ENCODE data around the gene RFX7.

- TF ChIP-seq CTCF (IDR thresholded peaks at IDR 0.05; ENCODE audit: control extremely low read depth in 1 of 3, insufficient read depth in 1 of 3, low read depth in 1 of 3, low read length in 3 of 3) (no peak), EZH2 (IDR thresholded peaks at IDR 0.05; ENCODE audit: low read depth, low read length, severe bottlenecking) (no peak), CBX5 (IDR thresholded peaks at IDR 0.05; ENCODE audit: low read depth, low read length) (no peak), POLR2A (IDR thresholded peaks at IDR 0.05; ENCODE audit: control extremely low read depth in 1 of 2, low read depth in 2 of 2, low read length in 2 of 2) (no peak), EP300 (IDR thresholded peaks at IDR 0.05; ENCODE audit: borderline replicate concordance in 1 of 2, low read depth in 2 of 2, low read length in 2 of 2) (no peak), SRF (IDR thresholded peaks at IDR 0.05; ENCODE audit: low read depth, low read length) (no peak), GABPA (IDR thresholded peaks at IDR 0.05; ENCODE audit: borderline replicate concordance, insufficient read depth, low read length) (no peak), SP1 (IDR thresholded peaks at IDR 0.05; ENCODE audit: low read depth, low read length) (no peak), BACH1 (IDR thresholded peaks at IDR 0.05; ENCODE audit: low read length) (no peak), CEBPB (IDR thresholded peaks at IDR 0.05; ENCODE audit: low read depth, low read length) (no peak), SIN3A (conservative IDR thresholded peaks at IDR 0.05 in 1 of 2, IDR thresholded peaks at IDR 0.05 in 1 of 2; ENCODE audit: low read depth in 1 of 2, low read length in 2 of 2) (no peak)
These were observed 16.4 kb downstream of the RFX7 start for GRCh38 chr15:56227306-56227705.

Data from H1 (cell line).